NAMALWA (cell line): Measurements from ENCODE around the gene THSD7B.
"Not testable (repeated sequence)": the region's sequence is repeated elsewhere in the genome, so short reads cannot be mapped to it uniquely, and the experiment has no call there.

Source experiments
- DNase-seq: peaks from one replicate; pipeline ENCODE4 v3.0.0-alpha.2; 2015; ENCODE audit warnings: low spot score

The THSD7B gene, protein sequence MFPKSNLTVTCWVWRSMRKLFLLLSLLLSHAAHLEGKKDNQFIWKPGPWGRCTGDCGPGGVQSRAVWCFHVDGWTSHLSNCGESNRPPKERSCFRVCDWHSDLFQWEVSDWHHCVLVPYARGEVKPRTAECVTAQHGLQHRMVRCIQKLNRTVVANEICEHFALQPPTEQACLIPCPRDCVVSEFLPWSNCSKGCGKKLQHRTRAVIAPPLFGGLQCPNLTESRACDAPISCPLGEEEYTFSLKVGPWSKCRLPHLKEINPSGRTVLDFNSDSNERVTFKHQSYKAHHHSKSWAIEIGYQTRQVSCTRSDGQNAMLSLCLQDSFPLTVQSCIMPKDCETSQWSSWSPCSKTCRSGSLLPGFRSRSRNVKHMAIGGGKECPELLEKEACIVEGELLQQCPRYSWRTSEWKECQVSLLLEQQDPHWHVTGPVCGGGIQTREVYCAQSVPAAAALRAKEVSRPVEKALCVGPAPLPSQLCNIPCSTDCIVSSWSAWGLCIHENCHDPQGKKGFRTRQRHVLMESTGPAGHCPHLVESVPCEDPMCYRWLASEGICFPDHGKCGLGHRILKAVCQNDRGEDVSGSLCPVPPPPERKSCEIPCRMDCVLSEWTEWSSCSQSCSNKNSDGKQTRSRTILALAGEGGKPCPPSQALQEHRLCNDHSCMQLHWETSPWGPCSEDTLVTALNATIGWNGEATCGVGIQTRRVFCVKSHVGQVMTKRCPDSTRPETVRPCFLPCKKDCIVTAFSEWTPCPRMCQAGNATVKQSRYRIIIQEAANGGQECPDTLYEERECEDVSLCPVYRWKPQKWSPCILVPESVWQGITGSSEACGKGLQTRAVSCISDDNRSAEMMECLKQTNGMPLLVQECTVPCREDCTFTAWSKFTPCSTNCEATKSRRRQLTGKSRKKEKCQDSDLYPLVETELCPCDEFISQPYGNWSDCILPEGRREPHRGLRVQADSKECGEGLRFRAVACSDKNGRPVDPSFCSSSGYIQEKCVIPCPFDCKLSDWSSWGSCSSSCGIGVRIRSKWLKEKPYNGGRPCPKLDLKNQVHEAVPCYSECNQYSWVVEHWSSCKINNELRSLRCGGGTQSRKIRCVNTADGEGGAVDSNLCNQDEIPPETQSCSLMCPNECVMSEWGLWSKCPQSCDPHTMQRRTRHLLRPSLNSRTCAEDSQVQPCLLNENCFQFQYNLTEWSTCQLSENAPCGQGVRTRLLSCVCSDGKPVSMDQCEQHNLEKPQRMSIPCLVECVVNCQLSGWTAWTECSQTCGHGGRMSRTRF (N-terminal part only)

DNA sequence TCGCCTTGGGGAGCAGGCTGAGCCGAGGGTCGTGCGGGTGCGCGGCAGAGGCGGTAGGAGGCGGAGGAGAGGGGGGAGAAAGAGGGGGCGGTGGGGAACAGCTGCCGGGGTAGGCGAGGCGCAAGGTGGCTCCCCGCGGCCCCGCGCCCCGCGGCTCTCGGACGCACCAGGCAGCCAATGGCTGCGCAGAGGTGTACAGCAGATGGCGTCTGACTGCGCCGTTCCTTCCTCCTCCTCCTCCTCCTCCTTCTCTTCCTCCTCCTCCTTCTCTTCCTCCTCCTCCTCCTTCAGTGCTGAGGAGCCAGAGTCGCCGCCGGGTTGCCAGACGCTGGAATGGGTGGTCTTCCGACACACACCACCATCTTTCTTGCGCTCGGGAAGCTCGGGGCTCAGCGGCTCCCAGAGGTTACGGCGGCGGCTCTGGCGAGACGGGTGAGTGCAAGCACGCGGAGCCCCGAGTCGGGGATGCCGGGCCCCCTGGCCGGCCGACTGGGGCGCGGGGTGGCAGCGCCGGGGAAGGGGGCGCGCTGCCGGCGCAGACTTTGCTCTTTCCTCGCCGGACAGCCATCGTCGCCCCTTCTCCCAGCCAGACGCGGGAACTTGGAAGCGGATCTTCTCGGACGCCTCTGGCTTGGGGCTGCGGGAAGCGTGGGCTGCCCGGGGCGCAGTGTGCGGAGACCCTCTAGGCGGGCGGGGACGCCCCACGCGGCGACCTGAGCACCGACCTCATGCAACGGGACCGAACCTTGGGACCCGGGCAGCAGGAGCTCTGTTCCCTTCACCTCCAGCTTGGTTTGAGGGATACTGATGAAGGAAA is at the start of gene THSD7B:
TSS of gene THSD7B (plus strand) at position 290 of the 817 bp plus-strand sequence. CDS start 116,634 bp downstream, outside the sequence.
- DNase-seq, result no peak

DNA sequence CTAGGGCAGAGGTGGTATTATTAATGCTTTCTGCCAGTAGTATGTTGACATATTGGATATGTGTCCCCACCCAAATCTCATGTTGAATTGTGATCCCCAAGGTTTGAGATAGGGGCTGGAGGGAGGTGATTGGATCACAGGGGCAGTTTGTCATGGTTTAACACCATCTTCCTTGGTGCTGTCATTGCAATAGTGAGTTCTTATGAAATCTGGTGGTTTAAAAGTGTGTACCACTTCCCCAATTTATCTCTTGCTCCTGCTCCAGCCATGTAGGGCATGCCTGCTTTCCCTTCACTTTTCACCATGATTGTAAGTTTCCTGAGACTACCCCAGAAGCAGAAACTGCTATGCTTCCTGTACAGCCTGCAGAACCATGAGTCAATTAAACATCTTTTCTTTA is 47.1 kb upstream of the THSD7B start:
- DNase-seq, result no peak

DNA sequence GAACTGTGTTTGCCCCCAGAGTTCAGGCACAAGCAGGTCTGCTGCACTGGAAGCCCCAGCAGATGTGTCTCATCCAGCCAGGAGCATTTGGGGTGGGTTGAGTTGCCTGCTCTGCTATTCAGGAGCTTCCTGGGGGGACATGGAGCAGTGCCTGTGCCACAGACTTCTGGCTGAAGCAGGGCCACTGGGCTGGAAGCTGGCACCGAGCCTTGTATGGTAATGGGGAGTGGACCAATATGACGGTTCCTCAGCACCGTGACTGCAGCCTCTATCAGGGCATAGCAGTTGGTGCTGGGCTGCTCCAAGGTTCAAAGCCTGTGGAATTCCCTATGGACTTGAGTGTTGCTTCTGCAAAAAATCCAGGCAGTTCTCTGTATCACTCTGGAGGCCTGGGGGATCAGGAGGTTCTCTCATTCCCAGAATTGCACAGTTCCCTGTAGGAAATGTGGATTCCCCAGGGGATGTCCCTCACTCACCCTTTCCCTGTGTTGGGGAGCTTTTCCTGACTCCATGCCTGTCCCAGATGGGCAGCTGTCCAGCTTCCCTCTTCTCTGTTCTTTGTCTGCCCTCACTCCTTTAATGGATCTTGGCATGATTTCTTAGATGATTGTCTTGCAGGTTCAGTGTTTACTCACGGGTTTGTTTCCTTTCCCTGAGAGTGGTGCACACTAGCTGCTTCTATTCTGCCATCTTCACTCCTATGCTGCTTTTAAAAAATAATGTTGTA is 37.2 kb upstream of the THSD7B start:
- no peak for DNase-seq

DNA sequence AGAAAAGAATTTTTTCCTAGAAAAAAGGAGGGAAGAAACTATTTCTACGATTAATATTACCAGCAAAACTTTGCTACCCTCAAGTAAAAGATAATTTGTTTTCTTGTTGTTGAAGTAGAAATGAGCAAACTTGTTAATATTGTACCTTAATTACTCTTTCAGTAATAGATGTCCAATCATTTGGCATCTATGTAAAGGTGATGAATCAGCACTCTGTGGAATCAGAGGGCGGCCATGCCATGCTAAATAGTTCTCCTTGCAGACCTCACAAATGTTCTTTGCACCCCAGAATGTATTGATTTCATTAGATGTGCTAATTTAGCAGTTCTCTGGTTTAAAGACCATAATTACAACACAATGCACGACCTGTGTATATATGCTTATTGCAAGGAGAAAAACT is 29.1 kb upstream of the THSD7B start:
- no peak for DNase-seq

DNA sequence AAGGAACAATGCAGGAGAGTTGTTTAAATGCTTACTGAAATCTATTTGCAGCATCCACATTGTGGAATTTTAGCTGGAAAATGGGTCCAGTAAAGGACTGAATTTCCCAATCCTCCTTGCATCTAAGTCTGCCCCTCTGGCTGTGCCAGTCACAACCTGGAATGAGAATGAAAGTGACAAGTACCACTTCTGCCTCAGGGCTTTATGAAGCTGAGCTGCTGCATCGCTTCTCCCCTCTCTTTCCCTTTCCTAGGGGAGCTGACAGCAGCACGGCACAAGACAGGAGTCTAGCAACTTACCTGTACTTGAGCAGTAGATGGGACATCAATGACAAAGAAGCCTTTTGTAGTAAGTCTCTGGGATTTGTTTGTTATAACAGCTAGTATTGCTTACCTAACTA is 27.3 kb upstream of the THSD7B start:
- DNase-seq, result no peak

DNA sequence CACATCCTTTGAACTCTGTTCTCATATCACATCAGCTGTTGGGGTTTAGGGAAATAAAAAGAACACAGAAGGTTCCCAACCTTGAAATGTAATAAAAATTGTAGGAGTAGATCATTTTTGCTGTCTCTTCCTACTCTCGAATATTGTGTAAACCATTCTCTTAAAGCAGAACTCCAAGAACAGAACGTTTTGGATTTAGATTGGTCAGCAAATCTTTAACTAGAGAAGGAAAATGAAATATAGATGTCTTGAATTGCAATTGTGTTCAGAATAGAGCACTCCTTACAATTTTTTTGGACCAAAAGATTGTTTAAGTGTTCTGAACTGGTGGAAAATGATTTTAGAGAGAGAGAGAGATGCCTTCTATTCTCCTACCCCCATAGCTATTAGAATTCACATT is 23.9 kb upstream of the THSD7B start:
- no peak for DNase-seq

DNA sequence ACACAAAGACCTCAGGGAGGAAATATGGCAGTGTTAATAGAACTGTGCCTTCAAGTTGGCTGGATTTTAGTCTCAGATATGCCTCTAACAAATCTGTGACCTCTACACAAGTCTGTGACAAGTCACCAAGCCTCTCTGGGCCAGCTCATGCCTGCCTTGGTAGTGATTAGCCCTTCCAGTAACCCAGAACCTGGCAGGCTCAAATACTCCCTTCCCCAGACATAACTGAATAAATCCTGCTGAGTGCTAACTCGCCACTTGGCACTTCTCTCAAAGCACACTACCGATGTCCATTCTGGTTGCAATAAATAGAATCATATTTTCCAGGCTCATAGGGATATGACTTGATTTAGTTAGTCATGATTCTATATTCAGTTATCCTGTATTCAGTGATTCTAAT is 15.3 kb upstream of the THSD7B start:
- DNase-seq, result no peak

DNA sequence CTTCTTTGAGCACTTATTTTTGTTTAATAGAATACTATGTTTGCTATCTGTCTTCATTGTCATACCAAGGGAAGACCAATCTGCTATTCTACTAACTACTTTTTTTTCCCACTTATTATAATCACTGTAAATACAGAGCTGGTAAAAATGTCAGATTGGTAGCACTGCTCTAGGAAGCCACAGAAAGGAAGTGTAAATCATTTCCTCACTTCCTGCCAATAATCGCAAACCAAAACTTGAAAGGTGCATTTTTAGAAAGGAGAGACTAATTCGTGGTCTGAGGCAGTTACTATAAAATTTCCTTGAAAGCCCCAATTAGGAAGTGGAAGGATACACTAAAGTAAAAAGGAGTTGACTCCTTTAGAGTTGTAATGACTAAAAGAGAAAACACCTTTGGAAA is 13.9 kb upstream of the THSD7B start:
- DNase-seq, result no peak

DNA sequence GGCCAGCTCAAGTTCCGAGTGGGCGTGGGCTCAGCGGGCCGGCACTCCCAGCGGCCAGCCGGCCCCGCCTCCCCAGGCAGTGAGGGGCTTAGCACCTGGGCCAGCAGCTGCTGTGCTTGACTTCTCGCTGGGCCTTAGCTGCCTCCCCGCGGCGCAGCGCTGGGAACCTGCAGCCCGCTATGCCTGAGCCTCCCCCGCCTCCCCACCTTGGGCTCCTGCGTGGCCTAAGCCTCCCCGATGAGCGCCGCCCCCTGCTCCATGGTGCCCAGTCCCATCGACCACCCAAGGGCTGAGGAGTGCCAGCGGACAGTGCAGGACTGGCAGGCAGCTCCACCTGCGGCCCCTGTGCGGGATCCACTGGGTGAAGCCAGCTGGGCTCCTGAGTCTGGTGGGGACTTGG is 6.8 kb upstream of the THSD7B start:
- not testable (repeated sequence) for DNase-seq

DNA sequence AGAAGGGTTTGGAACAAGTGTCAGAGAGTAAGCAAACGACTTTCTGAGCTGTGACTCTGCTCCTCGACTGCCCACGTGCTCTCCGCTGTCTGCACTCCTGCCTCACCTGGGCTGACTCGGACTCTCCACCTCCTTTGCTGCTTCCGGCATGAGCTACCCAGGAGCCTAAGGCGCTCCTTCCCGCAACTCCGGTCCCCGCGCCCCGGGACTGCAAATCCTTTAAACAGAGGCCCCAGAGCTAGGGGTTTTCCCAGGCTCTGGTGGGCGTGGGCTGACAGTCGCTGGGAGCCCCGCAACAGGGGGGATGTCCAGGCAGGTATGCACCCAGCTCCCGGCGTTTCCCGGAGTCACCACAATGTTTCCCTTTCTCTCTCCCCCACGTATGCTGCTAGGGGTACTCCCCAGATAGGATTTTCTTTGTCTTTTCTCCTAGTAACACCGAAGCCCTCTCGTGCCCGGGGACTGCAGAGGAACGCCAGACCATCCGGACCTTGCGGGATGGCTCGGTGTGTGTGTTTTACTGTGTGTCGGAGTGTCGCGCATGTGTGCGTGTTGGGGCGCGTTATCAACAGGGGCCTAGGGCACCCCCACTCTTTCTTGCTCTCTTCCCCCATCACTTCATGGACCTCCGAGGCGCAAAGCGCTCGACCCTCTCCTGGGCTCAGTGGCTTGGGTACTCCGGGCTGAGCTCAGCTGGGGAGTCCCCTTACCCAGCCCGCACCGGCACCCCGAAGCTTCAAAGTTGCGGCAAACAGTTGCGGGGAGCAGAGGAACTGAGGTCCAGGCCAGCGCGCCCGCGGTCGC is 691 bp upstream of the THSD7B start:
- no peak for DNase-seq

DNA sequence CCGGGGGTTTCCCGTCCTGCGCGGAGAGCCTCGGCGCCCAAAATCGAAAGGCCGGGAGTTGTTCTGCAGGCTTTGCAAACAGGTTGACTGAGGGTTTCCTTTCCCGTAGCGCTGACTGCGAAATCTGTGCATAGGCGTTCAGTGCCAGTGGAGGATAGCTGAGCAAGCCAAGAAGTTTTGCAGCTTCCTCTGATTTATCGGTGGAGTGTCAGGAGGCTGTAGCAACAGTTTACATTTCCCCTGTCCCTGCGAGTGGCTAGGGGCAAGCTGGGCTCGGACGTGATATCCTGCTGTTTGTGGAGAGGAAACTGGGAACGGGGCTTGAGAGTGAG is 694 bp downstream of the THSD7B start:
- no peak for DNase-seq

DNA sequence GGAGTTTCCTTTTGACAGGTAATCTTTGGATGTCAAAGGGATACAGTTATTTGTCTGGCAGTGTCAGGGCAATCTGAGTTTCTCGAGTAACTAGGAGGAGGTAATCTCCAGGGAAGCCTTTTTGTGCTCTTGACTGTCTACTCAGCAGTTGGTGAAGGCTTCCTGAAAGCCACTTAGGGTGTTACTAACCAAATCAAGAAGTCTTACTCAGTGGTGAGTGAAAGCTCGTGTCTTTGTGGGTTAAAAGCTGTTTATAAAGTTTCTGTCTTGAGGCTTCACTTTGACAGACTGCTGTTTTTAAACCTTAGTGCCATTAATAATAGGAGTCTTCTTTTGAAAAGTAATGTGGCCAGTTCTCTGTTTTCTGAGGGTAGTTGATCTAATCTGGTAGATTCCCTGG is 1.7 kb downstream of the THSD7B start:
- DNase-seq, result no peak

DNA sequence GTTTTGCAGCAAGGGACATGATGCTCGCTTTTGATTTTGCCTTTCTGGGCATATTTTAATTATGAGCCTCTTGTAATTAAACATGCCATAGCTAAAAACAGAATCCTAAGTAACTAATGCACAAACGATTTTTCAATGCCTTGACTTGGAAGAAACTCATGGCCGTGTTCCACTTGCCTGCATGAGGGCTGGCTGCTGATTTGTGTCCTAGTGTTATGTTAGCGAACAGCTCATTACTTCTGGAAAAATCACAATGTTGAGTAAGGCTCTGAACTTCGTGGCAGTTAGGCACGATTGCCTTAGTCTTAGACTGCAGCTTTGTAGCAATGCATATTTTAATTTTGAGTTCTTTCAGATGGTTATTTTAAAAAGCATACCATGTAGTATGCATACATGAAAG is 4.5 kb downstream of the THSD7B start:
- no peak for DNase-seq

DNA sequence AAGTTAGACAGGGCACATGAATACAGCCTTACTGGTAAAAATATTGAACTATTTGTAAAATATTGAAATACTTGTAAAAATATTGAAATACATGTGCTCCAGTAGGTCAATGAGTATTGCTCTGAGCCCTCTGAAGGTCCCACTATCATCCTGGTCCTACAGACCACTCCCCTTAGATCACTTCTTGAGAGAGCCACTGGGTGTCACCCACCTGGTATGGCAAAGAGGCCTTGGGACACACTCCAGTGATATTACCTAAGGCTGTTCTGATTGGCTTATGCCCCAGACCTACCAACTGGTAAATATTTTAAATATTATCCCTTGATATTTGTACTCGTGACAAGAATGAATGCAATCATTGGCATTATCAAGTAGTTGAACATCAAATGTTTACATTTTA is 5.0 kb downstream of the THSD7B start:
- no peak for DNase-seq

DNA sequence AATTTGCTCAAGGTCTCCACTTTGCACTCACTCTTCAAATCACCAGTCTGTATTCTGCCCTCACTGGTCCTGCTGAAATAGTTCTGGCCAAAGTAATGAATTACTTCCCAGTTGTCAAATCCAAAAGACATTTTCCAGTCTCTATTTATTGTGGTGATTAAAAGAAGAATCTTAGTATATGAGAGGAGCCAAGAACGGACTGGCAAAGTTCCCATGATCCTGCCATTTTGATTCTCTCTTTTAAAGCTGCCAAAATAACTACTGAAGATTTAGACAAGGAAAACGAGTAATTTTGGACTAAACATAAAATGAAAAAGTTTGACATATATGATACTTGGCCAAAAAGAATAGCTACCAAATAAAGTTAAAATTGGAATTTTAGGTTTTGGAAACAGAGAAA is 12.0 kb downstream of the THSD7B start:
- DNase-seq, result no peak

DNA sequence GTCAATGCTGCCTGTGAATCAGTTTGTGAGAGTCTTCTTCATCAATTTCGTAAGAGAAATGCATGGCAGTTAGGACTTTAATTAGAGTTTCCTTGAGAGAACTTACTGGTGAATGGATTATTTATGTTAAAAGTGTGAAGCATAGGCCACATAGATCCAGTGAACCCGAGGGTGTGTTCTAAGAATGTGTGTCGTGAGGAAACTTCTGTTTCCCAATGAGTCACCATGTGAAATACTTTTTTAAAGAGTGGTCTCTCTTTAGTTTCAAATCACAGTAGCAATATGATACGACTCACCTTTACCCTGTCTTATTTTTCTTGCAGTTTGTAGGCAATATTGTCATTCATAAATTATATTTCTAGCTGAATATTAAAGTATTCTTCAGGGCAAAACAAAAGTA is 18.5 kb downstream of the THSD7B start:
- no peak for DNase-seq

DNA sequence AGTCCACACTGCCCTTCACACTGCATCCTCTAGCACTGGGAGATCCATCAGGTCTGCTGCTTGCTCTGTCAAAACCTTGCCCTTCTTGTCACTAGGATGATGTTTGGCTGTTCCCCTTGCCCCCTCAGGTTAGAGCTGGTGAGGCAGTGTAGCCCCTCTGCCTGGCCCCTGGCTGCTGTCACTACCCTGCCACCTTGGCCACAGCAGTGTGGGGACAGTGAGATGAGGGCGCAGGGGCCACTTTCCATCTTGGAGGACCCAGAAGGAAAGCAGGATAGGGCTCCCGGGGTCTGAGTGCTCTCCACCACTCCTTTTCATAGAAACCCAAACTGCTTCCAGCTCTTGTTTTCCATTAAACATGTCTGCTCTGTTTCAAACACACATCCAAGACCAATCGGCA is 19.9 kb downstream of the THSD7B start:
- DNase-seq, result no peak

DNA sequence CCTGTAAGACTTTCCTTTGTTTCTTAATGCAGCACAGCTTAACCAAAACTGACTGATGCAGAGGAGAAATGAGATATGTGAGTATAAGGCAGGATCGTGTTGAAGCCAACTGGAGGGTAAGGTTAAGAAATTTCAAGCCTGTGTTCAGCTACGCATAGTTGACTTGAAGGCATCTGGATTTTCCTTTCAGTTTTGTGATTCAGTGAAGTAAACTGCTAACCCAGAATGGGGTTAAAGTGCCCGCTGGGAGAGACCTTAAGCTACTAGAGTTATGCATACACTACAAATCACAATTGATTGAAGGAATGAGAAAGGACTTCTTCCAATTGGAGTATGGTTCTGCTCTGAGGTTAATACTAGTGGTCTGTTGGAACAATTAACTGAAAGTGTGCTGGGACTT is 22.6 kb downstream of the THSD7B start:
- DNase-seq, result no peak

DNA sequence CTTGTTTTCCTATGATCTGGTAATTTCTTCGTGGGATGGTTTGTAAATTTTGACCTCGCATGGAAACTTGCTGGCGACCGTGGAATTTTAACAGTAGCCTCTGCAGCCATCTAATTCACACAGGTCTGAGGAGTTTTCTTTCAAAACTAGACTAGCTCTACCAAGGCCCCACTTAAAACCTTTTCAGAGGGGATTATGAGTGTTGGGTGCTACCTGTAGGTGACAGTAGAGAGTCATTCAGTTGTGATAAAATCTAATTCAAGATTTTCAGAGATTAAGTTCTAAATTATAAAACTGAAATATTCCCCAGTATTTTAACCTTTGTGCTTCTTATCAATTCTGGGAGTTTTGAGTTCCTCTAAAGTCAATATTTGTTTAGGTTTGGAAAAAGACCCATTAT is 31.0 kb downstream of the THSD7B start:
- no peak for DNase-seq

DNA sequence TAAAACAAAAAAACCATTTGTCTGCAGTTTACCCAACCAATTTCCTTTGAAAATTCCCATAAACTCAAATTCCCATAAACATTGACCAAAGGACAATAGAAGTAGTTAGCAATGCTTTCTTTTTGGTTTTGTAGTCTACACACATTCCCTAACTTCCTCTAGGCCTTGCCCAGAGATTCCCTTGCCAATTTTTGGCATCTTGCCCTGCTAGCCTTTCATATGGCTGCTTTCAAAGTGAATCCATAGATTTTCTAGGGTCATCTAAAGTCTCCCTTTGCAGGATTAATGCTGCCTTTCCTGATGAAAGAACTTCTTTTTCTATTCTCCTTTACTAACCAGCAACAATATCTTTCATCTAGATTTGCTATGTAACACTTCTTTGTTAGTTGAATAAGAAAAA is 33.4 kb downstream of the THSD7B start:
- DNase-seq, result no peak
